Fibroblast of pulmonary artery (primary cell): ENCODE data around the gene GRK2.

Experiments
- DNase-seq: peaks from one replicate; pipeline ENCODE4 v3.0.0-alpha.2; 2010; ENCODE audit warnings: low read depth
- H3K4me3 ChIP-seq: replicated peaks from 2 replicates; pipeline ENCODE4 v1.5.1; 2011; ENCODE audit warnings: low read depth, mild to moderate bottlenecking, control low read depth, low read length, moderate library complexity
- TF ChIP-seq, protein P1 (sequence below): IDR thresholded peaks from 2 replicates; pipeline ENCODE4 v1.5.1; 2011; ENCODE audit warnings: mild to moderate bottlenecking, control low read depth, low read length, inconsistent platforms; ENCODE audit errors: missing control alignments

The GRK2 gene

GRCh38 chr11:67254798-67255197 lies 11.5 kb upstream of the GRK2 start:
- no peak overlapping the region for H3K4me3 ChIP-seq
- DNase-seq: no peak
- TF ChIP-seq, protein P1, sequence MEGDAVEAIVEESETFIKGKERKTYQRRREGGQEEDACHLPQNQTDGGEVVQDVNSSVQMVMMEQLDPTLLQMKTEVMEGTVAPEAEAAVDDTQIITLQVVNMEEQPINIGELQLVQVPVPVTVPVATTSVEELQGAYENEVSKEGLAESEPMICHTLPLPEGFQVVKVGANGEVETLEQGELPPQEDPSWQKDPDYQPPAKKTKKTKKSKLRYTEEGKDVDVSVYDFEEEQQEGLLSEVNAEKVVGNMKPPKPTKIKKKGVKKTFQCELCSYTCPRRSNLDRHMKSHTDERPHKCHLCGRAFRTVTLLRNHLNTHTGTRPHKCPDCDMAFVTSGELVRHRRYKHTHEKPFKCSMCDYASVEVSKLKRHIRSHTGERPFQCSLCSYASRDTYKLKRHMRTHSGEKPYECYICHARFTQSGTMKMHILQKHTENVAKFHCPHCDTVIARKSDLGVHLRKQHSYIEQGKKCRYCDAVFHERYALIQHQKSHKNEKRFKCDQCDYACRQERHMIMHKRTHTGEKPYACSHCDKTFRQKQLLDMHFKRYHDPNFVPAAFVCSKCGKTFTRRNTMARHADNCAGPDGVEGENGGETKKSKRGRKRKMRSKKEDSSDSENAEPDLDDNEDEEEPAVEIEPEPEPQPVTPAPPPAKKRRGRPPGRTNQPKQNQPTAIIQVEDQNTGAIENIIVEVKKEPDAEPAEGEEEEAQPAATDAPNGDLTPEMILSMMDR: no peak

DNA sequence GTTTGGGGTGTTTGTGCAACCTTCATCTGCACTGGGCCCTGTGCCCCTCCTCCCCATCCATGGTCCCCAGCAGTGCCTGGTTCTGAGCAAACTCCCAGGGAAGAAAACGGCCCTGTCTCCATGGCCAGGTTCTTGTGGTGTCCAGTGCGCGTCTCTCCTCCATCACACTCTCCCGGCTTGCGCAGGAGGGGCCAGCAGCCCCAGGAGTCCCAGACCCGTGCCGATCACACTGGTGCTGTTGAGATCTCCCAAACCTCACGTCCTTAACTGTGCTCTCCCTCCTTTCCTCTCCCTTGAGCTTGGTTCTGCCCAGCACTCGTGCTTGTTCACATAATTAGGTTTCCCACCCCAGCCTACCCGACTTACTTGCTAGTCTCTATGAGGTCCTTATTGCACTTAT lies 10.9 kb upstream of the GRK2 start:
- H3K4me3 ChIP-seq: no peak overlapping the region
- no peak for DNase-seq
- TF ChIP-seq, protein P1: no peak

DNA sequence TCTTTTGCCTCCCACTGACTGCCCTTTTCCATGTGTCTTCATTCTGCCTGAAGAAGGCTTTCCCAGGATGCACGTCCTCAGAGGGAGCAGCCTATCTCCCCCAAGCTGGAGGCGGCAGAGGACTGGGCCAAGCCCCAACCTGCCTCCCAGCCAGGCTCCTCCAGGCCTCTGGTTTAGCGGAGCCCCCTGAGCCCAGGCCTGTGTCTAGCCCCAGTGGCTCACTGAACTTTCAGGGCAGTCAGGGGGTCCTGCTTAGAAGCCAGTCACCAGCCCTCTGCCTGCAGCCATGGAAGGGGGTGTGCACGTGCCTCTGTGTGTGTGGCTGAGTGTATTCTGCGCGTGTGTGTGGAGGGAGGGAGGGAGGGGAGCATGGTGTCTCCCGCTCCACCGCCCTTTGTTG lies 10.4 kb upstream of the GRK2 start:
- no peak overlapping the region for H3K4me3 ChIP-seq
- TF ChIP-seq, protein P1: no peak
- DNase-seq: no peak

GRCh38 chr11:67256477-67257135 lies 9.7 kb upstream of the GRK2 start:
- TF ChIP-seq, protein P1: no peak
- no peak for DNase-seq
- H3K4me3 ChIP-seq: no peak overlapping the region

DNA sequence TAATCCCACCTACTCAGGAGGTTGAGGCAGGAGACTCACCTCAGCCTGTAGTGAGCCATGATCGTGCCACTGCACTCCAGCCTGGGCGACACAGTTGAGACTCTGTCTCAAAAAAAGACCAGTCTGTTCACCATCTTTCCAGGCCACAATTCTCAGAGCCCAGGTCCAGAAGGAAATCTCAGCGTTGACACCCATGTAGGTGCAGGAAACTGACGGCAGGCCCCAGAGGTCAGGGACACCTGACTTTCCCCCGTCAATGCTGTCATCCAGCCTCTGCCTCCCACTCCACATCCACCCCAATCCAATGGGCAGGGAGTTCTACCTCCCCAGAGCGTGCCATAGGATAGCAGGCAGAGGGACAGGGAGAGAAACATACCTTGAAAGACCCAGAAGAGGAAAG lies 5.9 kb upstream of the GRK2 start:
- TF ChIP-seq, protein P1: no peak
- no peak for DNase-seq
- H3K4me3 ChIP-seq: no peak overlapping the region

GRCh38 chr11:67260885-67261639 lies 5.2 kb upstream of the GRK2 start:
- peak; percentile 51 for DNase-seq
- peak overlapping the region; percentile 42 for H3K4me3 ChIP-seq

DNA sequence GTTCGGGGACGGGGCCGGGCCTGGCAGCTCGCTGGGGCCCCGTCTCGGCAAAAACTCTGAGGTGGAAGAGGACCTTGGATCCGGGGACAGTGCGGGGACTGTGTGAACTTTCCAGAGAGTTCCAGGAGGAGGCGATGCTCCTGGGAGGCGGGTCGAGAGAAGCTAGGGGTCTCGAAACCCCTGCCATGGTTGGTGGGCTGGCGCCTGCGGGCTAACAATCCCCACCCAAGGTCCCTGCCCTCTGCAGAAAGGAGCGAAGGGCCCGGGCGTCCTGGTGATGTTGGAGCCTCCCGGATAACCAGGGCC lies 4.7 kb upstream of the GRK2 start:
- TF ChIP-seq, protein P1: peak; percentile 30
- DNase-seq: no peak
- H3K4me3 ChIP-seq: peak overlapping the region; percentile 42
